ENCODE results near the gene MROH2B. TPM values are rescaled to one million over a fixed set of nuclear protein-coding genes. Genes with fewer than 3 reads are reported as not detected.

The MROH2B gene
- total RNA-seq, 1 experiment from 2014 or later, result not detected

DNA sequence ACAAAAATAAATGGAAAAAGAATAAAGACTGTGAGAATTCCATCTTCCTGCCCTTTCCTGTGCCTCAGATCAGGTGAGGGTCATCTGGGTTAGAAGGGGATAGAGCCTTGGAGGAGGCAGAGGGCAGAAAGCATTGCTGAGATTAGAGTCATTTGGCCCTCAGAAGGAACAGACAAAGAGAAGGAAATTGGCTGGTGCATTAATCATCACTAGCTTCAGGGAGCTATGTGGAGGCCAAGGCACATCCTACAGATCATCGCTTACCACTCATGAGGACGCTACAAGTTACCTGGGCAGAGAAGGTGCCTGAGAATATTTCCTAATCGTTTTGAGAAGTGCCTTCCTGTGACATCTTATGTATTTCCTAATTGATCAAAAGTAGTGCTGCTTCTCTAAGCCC, 87.4 kb downstream of the MROH2B start:
- ATAC-seq (no peak), DNase-seq (ENCODE audit: low read depth, low spot score) (no peak)
- BruUV-seq (replicated peaks), result no TSS peak
- CTCF ChIA-PET, result no interaction called here
- intact Hi-C loops (cut with micrococcal nuclease), result no loop called here
- POLR2A ChIA-PET, result no interaction called here
- Histone ChIP-seq H3K27ac (ENCODE audit: low read depth, low read length) (no peak overlapping the region), H2AFZ (ENCODE audit: low read depth, low read length, poor library complexity, severe bottlenecking) (no peak overlapping the region), H3K27me3 (ENCODE audit: insufficient read depth, low read length) (no peaks in the 10 kb centered on the region), H3K79me2 (ENCODE audit: insufficient read depth, low read length) (no peaks in the 10 kb centered on the region), H3K9me2 (ENCODE audit: insufficient read depth) (no peaks in the 10 kb centered on the region), H3K9me3 (ENCODE audit: control insufficient read depth in 1 of 2, insufficient read depth in 1 of 2, low read depth in 1 of 2, low read length in 2 of 2) (0 out of 4 replicates have a peak, but pooled peaks cover 0 to 3% of the 10 kb centered on the region in 2 experiments), H3K4me3 (replicated peaks in 1 of 2; ENCODE audit: low read depth in 1 of 2, low read length in 2 of 2) (no peak overlapping the region), H4K20me1 (ENCODE audit: insufficient read depth) (no peaks in the 10 kb centered on the region), H3K9ac (ENCODE audit: low read length) (no peak overlapping the region), H3K4me1 (ENCODE audit: control insufficient read depth in 1 of 2, insufficient read depth in 2 of 2, low read length in 2 of 2) (no peaks in the 10 kb centered on the region), H3K4me2 (ENCODE audit: low read length) (no peak overlapping the region), H3K36me3 (ENCODE audit: control insufficient read depth in 1 of 2, insufficient read depth in 2 of 2, low read length in 2 of 2) (no peaks in the 10 kb centered on the region)
- TF ChIP-seq ZNF274 (IDR thresholded peaks at IDR 0.05; ENCODE audit: low read depth, low read length), result no peak
- RAD21 ChIA-PET (ENCODE audit: low non-redundant PET in 1 of 2, low total read pairs in 2 of 2, uncharacterized antibody in 2 of 2, unreplicated experiment in 2 of 2), result no interaction called here

DNA sequence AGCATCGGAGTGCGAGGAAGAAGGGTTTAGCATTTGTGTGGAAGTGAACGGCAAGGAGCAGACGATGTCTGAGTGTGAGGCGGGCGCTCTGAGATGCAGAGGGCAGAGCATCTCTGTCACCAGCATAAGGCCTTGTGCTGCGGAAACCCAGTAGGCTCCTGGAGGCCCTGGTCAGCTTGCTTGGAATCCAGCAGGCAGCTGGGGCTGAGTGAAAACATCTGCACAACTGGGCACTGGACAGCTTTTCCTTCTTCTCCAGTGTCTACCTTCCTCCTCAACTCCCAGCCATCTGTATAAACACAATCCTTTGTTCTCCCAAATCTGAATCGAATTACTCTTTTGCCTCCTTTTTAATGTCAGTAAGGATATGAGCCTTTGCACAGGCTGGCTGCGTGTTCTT, 89.7 kb downstream of the MROH2B start:
- Histone ChIP-seq H3K36me3 (ENCODE audit: control insufficient read depth in 1 of 2, insufficient read depth in 2 of 2, low read length in 2 of 2) (no peaks in the 10 kb centered on the region), H3K27me3 (ENCODE audit: insufficient read depth, low read length) (no peaks in the 10 kb centered on the region), H3K9me2 (ENCODE audit: insufficient read depth) (no peaks in the 10 kb centered on the region), H3K4me1 (ENCODE audit: control insufficient read depth in 1 of 2, insufficient read depth in 2 of 2, low read length in 2 of 2) (no peaks in the 10 kb centered on the region), H3K4me3 (replicated peaks in 1 of 2; ENCODE audit: low read depth in 1 of 2, low read length in 2 of 2) (no peak overlapping the region), H3K9ac (ENCODE audit: low read length) (no peak overlapping the region), H4K20me1 (ENCODE audit: insufficient read depth) (no peaks in the 10 kb centered on the region), H3K9me3 (ENCODE audit: control insufficient read depth in 1 of 2, insufficient read depth in 1 of 2, low read depth in 1 of 2, low read length in 2 of 2) (no peaks in the 10 kb centered on the region), H3K27ac (ENCODE audit: low read depth, low read length) (no peak overlapping the region), H2AFZ (ENCODE audit: low read depth, low read length, poor library complexity, severe bottlenecking) (no peak overlapping the region), H3K79me2 (ENCODE audit: insufficient read depth, low read length) (no peaks in the 10 kb centered on the region), H3K4me2 (ENCODE audit: low read length) (no peak overlapping the region)
- ChIA-PET RAD21 (ENCODE audit: low non-redundant PET in 1 of 2, low total read pairs in 2 of 2, uncharacterized antibody in 2 of 2, unreplicated experiment in 2 of 2) (no interaction called here), CTCF (interaction anchor here (0.6 kb wide), 1 partner anchor 484 kb away, joined by 4 read pairs; no protein-coding TSS in a partner anchor), POLR2A (no interaction called here)
- TF ChIP-seq, protein P1, sequence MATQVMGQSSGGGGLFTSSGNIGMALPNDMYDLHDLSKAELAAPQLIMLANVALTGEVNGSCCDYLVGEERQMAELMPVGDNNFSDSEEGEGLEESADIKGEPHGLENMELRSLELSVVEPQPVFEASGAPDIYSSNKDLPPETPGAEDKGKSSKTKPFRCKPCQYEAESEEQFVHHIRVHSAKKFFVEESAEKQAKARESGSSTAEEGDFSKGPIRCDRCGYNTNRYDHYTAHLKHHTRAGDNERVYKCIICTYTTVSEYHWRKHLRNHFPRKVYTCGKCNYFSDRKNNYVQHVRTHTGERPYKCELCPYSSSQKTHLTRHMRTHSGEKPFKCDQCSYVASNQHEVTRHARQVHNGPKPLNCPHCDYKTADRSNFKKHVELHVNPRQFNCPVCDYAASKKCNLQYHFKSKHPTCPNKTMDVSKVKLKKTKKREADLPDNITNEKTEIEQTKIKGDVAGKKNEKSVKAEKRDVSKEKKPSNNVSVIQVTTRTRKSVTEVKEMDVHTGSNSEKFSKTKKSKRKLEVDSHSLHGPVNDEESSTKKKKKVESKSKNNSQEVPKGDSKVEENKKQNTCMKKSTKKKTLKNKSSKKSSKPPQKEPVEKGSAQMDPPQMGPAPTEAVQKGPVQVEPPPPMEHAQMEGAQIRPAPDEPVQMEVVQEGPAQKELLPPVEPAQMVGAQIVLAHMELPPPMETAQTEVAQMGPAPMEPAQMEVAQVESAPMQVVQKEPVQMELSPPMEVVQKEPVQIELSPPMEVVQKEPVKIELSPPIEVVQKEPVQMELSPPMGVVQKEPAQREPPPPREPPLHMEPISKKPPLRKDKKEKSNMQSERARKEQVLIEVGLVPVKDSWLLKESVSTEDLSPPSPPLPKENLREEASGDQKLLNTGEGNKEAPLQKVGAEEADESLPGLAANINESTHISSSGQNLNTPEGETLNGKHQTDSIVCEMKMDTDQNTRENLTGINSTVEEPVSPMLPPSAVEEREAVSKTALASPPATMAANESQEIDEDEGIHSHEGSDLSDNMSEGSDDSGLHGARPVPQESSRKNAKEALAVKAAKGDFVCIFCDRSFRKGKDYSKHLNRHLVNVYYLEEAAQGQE (IDR thresholded peaks at IDR 0.05; ENCODE audit: low read depth), result no peak
- TF ChIP-seq JUND (IDR thresholded peaks at IDR 0.05) (no peak), SIN3A (IDR thresholded peaks at IDR 0.05; ENCODE audit: low read depth) (no peak), RAD21 (IDR thresholded peaks at IDR 0.05; ENCODE audit: low read depth) (no peak), EZH2phosphoT487 (IDR thresholded peaks at IDR 0.05; ENCODE audit: borderline replicate concordance) (no peak), CBX3 (IDR thresholded peaks at IDR 0.05; ENCODE audit: low read depth) (no peak), POLR2AphosphoS5 (IDR thresholded peaks at IDR 0.05; ENCODE audit: low read depth, low read length) (no peak), CEBPB (IDR thresholded peaks at IDR 0.05; ENCODE audit: low read depth) (no peak), TCF7L2 (IDR thresholded peaks at IDR 0.05; ENCODE audit: borderline replicate concordance, extremely low read depth, insufficient read depth, insufficient read length) (no peak), SP1 (IDR thresholded peaks at IDR 0.05; ENCODE audit: low read depth) (no peak), FOSL1 (IDR thresholded peaks at IDR 0.05; ENCODE audit: low read depth) (no peak), ZNF274 (IDR thresholded peaks at IDR 0.05; ENCODE audit: low read depth, low read length) (no peak)
- TF ChIP-seq, protein P2, sequence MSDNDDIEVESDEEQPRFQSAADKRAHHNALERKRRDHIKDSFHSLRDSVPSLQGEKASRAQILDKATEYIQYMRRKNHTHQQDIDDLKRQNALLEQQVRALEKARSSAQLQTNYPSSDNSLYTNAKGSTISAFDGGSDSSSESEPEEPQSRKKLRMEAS (IDR thresholded peaks at IDR 0.05), result no peak
- TF ChIP-seq, protein P3, sequence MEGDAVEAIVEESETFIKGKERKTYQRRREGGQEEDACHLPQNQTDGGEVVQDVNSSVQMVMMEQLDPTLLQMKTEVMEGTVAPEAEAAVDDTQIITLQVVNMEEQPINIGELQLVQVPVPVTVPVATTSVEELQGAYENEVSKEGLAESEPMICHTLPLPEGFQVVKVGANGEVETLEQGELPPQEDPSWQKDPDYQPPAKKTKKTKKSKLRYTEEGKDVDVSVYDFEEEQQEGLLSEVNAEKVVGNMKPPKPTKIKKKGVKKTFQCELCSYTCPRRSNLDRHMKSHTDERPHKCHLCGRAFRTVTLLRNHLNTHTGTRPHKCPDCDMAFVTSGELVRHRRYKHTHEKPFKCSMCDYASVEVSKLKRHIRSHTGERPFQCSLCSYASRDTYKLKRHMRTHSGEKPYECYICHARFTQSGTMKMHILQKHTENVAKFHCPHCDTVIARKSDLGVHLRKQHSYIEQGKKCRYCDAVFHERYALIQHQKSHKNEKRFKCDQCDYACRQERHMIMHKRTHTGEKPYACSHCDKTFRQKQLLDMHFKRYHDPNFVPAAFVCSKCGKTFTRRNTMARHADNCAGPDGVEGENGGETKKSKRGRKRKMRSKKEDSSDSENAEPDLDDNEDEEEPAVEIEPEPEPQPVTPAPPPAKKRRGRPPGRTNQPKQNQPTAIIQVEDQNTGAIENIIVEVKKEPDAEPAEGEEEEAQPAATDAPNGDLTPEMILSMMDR (IDR thresholded peaks at IDR 0.05 in 2 of 3, conservative IDR thresholded peaks at IDR 0.05 in 1 of 3; ENCODE audit: borderline replicate concordance in 1 of 3, insufficient read depth in 1 of 3, low read depth in 2 of 3, low read length in 2 of 3), result no peak
- BruUV-seq (replicated peaks), result no TSS peak
- intact Hi-C loops (cut with micrococcal nuclease), result no loop called here
- ATAC-seq (no peak), DNase-seq (ENCODE audit: low read depth, low spot score) (no peak)

Measured in HCT116 (cell line).